ENCODE results near the gene SEMA7A.

SEMA7A gene, protein sequence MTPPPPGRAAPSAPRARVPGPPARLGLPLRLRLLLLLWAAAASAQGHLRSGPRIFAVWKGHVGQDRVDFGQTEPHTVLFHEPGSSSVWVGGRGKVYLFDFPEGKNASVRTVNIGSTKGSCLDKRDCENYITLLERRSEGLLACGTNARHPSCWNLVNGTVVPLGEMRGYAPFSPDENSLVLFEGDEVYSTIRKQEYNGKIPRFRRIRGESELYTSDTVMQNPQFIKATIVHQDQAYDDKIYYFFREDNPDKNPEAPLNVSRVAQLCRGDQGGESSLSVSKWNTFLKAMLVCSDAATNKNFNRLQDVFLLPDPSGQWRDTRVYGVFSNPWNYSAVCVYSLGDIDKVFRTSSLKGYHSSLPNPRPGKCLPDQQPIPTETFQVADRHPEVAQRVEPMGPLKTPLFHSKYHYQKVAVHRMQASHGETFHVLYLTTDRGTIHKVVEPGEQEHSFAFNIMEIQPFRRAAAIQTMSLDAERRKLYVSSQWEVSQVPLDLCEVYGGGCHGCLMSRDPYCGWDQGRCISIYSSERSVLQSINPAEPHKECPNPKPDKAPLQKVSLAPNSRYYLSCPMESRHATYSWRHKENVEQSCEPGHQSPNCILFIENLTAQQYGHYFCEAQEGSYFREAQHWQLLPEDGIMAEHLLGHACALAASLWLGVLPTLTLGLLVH

DNA sequence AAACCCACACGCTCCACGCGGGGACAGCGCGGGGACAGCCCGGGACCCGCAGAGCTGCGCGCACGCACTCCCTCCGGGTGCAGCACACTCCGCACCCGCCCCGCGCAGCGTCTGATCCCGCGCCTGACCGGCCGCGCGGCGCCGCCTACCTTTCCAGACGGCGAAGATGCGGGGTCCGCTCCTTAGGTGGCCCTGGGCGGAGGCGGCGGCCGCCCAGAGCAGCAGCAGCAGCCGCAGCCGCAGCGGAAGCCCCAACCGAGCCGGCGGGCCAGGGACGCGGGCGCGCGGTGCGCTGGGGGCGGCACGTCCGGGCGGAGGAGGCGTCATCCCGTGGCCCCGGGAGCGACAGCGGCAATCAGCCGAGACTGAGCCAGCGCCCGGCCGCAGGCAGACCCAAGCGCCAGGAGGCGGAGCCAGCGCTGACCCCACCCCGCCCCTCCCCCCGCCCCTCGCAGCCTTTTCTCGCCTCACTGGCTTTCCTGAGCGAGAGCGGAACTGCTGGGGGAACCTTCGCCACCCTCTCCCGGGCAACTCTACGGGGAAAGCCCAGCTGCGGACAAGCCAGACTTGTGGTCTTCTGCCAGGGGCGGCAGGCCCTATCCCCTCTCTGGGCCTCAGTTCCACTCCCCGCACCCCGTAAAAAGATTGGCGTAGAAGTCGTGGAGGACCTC lies at the start of gene SEMA7A:
Gene SEMA7A (minus strand): TSS at position 367 of the 671 bp plus-strand sequence. CDS start 40 bp downstream, at position 327.
- no peak for TF ChIP-seq GATA3 (IDR thresholded peaks at IDR 0.05; ENCODE audit: low read depth, low read length)
- TF ChIP-seq GATA2 (IDR thresholded peaks at IDR 0.05; ENCODE audit: low read depth, low read length) = no peak

DNA sequence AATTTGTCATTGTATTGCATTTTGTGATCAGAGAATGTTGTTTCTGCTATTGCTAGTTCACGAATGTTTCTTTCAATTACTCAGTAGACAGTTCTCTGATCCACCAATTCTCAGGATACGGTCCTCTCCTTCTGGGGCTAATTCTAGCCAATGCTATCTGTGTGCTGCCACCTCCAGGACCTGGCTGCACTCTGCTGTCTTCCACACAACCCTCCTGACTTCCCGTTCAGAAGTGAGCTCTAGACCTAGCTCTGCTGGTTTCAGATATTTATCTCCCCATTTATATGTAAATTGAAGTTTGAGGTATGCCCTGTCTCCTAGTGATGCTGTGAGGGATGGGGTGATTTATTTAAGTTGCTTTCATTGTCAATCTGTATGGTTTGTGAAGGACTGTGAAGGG lies 48.9 kb upstream of the SEMA7A start:
- no peak for TF ChIP-seq GATA2 (IDR thresholded peaks at IDR 0.05; ENCODE audit: low read depth, low read length)

DNA sequence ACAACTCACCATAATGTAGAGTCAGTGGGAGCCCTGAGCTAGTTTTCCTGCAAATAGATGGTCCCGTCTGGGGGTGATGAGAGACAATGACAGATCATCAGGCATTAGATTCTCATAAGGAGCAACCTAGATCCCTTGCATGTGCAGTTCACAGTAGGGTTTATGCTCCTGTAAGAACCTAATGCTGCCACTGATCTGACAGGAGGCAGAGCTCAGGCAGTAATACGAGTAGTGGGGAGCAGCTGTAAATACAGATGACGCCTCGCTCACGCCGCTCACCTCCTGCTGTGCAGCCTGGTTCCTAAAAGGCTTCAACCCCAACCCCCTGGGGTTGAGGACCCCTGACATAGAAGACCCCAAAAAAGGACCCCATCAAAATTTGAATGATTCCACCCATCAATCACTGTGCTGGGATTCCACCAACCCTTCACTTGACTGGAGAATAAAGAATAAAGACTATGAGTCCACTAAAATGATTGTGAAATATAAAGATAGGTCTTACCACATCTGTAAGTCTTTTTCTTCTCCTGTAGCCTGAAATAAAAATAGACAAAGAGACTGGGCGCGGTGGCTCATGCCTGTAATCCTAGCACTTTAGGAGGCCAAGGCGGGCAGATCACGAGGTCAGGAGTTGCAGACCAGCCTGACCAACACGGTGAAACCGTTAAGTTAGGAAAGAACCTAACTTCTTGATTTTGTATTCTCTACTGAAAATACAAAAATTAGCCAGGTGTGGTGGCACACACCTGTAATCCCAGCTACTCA lies 37.1 kb upstream of the SEMA7A start:
- TF ChIP-seq GATA2 (IDR thresholded peaks at IDR 0.05; ENCODE audit: low read depth, low read length) (no peak), GATA3 (IDR thresholded peaks at IDR 0.05; ENCODE audit: low read depth, low read length) (no peak)

DNA sequence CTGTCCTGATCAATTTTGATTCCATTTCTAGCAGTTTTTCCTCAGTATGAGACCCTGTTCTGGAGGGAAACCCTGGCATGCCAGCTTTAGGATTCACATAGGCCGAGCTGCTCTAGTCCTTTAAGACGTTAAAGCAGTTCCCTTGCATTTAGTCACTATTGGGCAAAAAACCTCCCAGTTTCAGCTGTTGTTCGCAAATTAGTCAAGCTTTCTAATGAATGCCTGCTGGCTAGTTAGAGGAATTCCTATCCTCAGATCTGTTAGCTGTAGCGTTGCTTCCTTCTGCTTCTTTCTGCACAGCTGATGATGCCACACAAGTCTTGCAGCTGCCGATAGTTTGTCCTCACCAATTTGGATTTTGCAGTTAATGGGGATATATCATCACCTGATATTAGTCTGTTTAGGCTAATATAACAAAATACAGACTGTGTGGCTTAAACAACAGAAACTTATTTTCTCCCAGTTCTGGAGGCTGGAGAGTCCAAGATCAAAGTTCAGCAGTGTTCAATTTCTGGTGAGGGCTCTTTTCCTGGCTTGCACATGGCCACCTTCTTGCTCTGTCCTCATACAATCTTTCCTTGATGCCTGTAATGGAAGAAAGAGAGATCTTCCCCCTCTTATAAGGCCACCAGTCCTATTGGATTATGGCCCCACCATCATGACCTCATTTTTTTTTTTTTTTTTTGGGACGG lies 34.7 kb upstream of the SEMA7A start:
- no peak for TF ChIP-seq GATA2 (IDR thresholded peaks at IDR 0.05; ENCODE audit: low read depth, low read length)

DNA sequence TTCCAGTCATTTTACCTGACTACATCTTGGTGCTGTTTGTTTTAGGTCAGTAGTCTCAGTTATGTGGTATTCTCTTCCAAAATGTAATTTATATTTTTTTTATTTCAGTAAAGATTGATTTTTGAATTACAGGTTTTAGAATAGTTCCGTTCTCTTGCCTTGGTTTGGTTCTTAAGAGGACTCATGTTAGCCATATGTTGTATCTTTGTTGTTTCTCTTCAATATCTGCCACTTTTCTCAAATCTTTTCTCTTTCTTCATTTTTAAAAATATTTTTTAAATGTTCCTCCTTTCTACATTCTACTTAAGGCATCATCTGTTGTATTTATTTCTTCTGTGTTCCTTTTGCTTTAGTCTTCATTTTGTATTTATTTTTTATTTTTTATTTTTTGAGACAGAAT lies 32.8 kb upstream of the SEMA7A start:
- TF ChIP-seq GATA2 (IDR thresholded peaks at IDR 0.05; ENCODE audit: low read depth, low read length) (no peak), GATA3 (IDR thresholded peaks at IDR 0.05; ENCODE audit: low read depth, low read length) (no peak)

DNA sequence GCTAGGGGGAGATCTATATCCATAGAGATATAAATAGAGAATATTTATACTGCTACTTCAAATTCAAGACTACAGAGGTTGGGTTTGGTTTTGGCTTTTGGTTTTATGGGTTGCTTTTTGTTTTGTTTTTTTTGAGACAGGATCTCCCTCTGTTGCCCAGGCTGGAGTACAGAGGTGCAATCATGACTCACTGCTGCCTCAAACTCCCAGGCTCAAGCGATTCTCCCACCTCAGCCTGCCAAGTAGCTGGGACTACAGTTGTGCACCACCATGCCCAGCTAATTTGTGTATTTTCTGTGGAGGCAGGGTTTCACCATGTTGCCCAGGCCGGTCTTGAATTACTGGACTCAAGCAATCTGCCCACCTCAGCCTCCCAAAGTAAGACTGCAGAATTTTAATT lies 31.1 kb upstream of the SEMA7A start:
- no peak for TF ChIP-seq GATA2 (IDR thresholded peaks at IDR 0.05; ENCODE audit: low read depth, low read length)
- TF ChIP-seq GATA3 (IDR thresholded peaks at IDR 0.05; ENCODE audit: low read depth, low read length) = no peak

DNA sequence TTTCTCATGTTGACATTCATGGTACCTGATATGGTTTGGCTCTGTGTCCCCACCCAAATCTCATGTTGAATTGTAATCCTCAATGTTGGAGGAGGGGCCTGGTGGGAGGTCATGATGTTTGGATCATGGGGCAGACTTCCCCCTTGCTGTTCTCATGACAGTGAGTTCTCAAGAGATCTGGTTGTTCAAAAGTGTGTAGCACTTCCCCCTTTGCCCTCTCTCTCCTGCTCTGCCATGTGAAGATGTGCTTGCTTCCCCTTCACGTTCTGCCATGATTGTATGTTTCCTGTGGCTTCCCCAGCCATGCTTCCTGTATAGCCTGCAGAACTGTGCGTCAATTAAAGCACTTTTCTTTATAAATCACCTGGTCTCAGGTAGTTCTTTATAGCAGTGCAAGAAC lies 30.5 kb upstream of the SEMA7A start:
- TF ChIP-seq GATA3 (IDR thresholded peaks at IDR 0.05; ENCODE audit: low read depth, low read length) (no peak), GATA2 (IDR thresholded peaks at IDR 0.05; ENCODE audit: low read depth, low read length) (no peak)

DNA sequence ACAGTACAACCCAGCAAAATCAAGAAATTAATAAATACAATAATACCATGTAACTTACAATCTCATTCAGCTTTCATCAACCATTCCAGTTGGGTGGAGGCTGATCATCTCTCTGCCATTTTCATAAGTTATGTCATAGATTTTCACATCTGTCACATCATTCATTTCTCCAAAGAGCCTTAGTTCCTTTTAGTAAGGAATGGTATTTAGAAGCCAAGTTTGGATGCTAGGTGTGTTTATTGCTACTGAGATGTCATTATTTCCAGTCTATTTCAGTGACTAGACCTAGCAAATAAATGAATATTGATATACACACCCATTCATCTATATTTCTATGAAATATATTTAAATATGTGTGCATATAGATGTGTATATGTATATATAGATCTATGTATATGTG lies 29.9 kb upstream of the SEMA7A start:
- TF ChIP-seq GATA2 (IDR thresholded peaks at IDR 0.05; ENCODE audit: low read depth, low read length) (no peak), GATA3 (IDR thresholded peaks at IDR 0.05; ENCODE audit: low read depth, low read length) (no peak)

DNA sequence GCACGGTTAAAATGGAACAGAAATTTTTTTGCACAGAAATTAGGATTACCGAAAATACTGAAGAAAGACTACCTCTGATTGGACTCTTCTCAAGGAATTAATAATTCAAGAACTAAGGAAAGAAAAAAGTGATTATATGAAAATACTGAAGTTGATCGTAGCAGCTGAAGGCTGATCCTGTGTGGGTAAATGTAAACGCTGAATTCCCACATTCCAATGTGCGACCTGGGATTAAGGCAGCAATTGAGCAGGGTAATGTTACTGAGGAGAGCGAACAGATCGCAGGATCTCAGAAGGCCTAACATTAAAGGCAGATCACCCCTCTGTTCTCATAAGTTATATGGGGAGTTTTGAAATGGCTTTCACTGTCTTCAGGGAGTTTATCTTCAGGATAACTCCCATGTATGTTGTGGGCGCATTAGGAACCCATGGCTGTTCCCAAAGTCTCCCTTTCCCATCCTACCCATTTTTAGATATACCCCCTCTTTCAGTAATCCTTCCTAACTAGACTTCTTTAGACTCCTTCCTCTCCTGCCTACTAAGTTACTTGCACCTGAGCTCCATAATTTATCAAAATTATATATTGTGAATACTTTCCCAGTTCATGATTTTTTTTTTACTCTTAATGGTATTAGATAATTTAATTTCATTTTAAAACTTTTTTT lies 28.2 kb upstream of the SEMA7A start:
- TF ChIP-seq GATA2 (IDR thresholded peaks at IDR 0.05; ENCODE audit: low read depth, low read length) (no peak), GATA3 (IDR thresholded peaks at IDR 0.05; ENCODE audit: low read depth, low read length) (no peak)

DNA sequence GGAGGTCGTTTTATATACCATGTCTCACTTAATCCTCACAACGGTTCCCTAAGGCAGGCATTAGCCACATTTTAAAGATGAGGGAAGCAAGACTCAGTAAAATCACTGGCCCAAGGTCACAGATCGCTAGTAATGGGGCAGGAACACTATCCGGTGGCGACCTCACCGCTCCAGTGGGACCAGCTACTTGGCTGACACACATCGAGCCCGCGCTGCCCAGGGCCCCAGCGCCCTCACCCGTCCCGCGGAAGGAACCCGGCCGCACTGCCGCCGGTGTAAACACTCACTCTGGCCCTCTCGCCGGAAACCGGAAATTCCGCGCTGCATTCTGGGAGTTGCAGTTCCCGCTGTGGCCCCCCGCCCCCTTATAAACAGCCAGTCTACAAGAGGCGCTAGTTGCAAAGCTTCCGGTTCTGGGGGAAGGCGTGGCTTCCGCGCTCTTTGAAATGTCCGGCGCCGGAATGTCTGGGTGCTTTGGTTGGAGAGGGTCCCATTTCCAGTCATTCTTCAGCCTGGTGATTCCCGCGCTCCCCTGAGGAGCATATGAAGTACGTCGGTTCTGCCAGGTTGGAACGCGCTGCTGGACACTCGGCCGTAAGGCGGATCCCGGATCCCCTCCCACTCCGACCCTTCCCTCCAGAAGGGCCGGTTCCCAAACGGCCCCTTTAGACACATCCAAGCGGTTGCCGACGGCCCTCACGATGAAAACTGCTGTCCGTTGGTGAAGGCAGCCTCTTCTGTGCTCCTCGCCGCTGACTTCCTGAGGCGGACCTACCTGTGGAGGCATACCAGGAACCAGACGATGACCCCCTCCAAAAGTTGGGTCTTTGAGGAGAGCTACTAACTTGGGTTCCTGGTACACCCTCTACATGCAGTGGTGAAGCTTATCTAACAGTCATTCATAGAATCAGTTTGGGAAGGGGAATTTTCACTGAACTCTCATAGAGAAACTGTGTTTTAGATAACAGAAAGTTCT lies 27.4 kb upstream of the SEMA7A start, which contains the start of gene UBL7:
Gene UBL7 (minus strand): TSS at position 290 of the 976 bp plus-strand sequence. CDS start 2,293 bp downstream, outside the sequence.
- TF ChIP-seq GATA2 (IDR thresholded peaks at IDR 0.05; ENCODE audit: low read depth, low read length) (no peak), GATA3 (IDR thresholded peaks at IDR 0.05; ENCODE audit: low read depth, low read length) (no peak)

DNA sequence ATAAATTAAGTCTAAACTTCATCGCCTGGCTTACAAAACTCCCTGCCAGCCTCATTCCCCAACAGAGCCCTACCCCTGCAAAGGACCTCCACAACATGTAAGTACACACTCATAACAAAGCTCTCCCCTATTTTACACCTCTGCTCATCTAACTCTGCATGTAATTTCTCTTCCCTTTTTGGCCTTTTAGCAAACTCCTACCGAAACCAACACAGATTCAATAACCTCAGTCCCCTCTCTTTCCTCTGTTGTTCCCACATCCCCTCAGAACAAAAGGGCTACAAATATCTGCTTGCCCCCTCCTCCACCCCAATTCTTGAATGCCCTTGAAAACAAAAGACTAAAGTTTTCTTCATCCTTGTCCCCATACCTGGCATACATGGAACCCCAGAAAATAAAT lies 26.5 kb upstream of the SEMA7A start:
- no peak for TF ChIP-seq GATA3 (IDR thresholded peaks at IDR 0.05; ENCODE audit: low read depth, low read length)
- no peak for TF ChIP-seq GATA2 (IDR thresholded peaks at IDR 0.05; ENCODE audit: low read depth, low read length)

DNA sequence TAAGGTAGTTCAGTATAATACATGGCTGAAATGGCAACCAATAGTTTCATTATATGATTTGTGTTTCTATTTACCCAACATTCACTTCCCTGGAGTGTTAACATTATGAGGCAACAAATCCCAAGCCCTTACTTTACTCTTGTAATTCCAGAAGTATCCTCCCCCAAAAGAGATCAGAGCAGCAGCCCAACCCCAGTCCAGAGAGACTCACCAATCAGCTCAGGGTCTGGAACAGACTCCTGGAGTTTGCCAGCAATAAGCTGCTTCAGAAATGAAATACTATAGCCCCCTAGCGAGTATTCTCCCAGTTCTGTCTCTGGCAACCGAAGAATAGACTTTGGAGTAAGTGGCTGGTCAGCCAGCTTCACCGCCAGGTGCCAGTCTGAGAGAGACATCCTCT lies 24.7 kb upstream of the SEMA7A start:
- TF ChIP-seq GATA2 (IDR thresholded peaks at IDR 0.05; ENCODE audit: low read depth, low read length) (no peak), GATA3 (IDR thresholded peaks at IDR 0.05; ENCODE audit: low read depth, low read length) (no peak)
